NOMO-1 treated with DMSO at 0.1 percent for 48 hours (cell line): ENCODE measurements around the gene TRIM50.
"Not testable (repeated sequence)": the region's sequence is repeated elsewhere in the genome, so short reads cannot be mapped to it uniquely, and the experiment has no call there.

Source experiments
- DNase-seq: peaks from one replicate; lab custom pipeline; 2025; ENCODE audit not compliant: unreplicated experiment; lab: John Stamatoyannopoulos, UW

Gene TRIM50

DNA sequence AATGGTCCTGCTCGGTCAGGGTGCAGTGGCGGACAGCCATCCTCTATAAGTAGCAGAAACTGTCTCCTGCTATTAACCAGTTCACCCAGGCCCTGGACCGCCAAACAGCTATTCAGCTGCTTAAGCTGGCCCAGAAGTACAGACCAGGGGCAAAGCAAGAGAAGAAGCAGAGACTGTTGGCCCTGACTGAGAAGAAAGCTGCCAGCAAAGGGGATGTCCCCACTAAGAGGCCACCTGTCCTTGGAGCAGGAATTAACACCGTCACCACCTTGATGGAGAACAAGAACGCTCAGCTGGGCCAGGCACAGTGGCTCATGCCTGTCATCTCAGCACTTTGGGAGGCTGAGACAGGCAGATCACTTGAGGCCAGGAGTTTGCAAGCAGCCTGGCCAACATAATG is 13.6 kb downstream of the TRIM50 start:
- no peak for DNase-seq

DNA sequence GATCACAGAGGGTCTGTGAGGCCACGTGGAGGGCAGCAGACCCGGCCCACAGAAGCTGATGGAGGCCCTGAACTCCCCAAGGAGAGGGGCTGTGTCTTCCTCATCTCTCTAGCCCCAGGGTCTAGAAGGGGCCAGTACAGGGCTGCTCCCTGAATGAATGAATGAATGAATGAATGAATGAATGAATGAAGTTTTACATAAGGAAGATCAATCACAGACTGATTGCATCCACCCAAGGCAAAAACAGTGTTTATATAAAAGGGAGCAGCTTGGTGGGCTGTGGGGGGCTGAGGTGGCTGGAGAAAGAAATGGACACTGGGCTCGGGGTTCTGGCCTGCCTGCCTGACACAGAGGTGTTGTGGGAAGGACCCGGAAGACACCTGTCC is 14.4 kb downstream of the TRIM50 start:
- no peak for DNase-seq

DNA sequence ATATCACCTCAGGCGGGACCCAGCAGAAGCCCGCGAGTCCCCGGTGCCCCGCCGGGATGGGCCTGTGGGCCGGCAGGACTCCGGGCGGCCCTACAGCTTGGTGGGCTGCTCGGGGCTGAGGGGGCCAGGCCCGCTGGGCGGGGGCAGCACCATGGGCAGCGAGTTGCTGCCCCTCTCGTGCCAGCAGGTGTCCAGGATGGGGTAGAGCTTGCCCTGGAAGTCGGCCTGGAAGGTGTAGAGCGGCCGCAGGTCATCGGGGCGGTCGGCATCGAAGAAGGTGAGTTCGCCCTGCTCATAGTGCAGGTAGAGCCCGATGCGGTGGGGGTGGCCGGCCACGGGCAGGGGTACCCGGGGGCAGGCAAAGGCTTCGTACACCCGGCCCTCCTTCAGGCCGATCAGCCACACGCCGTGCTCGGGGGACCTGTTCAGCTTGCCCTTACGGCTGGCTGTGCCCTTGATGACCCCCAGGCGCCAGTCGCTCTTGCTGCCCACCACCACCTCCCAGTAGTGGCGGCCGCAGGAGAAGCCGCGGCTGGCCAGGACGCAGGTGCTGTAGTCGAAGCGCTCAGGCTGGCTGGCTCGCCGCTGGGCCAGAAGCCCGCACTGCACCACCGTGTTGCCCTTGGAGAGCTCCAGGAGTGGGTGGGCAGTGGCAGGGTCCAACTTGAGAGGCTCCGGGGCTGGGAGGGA is 14.9 kb downstream of the TRIM50 start:
- no peak for DNase-seq

DNA sequence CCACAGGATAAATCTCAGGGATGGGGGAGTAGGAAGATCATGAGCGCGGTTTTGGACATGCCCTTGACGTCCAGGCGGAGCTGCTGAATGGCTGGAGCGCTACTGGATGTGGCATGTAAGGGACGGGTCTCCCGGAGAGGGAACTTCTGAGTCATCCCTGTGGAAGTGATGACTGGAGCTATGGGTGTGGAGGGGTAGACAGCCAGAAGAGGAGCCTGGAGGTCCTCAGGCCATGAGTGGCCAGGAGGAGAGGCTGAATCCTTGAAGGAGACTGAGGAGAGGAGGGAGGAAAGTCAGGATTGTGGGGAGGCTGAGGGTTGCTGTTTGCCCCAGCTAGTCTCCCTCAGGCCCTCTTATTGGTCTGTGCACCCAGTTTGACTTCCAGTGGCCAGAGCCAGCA is 16.5 kb downstream of the TRIM50 start:
- DNase-seq = not testable (repeated sequence)

DNA sequence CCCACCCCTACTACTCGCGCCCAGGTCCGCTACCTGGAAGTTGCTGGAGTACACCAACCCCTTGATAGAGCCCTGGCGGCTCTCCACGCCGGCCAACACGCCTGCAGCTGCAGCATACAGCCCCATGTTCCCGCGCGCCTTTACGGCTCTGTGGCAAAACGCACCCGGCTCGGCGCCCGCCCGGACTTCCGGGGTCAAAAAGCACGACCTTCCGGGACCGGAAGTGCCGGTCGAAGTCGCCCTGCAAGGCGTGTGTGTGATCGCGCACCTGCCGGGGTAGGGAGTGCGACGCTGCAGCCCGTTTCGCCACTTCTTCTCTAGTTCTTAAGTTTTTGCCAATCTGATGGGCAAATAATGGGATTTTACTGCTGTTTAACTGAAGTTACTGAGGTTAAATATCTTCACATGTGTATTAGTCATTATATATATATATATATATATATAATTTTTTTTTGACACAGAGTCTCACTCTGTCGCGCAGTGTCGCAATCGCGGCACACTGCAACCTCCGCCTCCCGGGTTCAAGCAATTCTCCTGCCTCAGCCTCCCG is 19.1 kb downstream of the TRIM50 start, which contains the start of gene NSUN5:
Gene NSUN5, minus strand, starts transcription at position 162 of the 550 bp plus-strand sequence. Its CDS starts 36 bp downstream, at position 126.
- peak; percentile 100 for DNase-seq

DNA sequence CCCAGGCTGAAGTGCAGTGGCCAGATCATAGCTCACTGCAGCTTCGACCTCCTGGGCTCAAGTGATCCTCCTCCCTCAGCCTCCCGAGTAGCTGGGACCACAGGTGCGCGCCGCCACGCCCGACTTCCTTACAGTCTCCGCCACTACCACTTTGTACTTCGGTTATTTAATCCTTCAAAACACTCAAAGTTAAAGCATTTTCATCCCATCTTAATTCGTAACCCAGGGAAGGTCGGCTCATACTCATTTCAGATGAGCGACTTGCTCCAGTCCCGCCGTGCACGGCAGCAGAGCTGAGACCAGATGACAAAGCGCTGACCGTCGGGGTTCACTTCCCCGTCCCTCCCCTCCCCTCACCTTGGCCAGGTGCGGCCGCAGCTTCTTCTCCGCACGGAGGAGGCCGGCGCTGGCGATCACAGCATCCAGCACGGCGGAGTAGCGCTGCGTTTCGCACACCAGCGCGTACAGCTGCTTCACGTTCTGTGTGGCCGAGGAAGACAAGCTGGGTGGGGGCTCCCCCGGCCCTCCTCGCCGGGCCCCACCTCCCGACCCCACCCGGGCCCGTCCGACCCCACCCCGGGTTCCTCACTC is 19.7 kb downstream of the TRIM50 start:
- no peak for DNase-seq

DNA sequence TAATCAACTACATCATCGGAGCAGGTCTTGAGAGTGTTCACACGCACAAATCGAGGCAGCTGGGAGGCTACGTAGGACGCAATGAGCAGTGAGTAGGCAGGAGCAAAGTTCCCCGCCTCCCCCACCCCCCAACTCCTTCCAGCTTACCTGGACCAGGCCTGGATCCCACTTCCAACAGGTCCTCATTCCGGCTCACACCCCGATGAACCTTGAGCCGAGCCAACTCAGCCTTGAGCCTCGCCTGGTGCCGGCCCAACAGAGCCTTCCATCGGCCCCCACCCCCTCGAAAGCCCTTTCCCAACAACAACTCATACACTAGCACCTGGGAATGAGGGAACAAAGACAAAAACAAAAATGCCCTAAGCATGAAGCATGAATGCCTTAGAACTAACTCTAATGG is 20.4 kb downstream of the TRIM50 start:
- no peak for DNase-seq

DNA sequence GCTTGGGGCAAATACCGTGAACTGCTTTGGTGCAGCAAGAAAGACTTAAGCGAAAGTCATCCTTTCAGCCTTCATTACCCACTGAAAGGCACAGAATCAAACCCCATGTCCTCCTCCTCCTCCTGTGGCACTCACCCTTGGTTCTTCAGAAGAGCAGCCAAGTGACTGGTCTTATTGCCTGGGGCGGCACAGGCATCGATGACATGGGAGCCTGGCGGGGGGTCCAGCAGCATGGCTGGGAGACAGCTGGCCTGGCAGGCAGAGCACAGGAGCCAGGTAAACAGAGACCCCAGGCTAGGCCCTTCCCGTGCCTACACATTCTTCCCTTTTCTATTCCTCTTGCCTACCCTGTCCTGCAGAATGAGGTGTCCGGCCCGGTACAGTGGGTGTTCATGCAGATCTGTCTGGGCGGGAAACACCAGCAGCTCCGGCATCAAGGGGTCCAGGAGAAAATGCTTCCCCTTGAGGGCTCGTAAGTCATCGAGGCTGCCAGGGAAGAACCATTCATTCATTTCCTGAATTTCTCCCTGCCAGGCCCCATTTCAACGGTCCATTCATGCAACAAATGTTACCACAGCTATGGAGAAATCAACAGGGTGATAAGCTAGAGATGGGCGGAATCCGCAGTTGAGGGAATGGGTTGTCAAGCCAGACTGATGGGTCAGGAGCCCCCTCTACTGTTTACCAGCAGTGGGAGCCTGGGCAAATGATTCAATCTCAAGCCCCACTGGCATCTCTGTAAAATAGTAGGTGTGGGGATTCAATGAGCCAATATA is 23.1 kb downstream of the TRIM50 start:
- DNase-seq = peak; percentile 99

DNA sequence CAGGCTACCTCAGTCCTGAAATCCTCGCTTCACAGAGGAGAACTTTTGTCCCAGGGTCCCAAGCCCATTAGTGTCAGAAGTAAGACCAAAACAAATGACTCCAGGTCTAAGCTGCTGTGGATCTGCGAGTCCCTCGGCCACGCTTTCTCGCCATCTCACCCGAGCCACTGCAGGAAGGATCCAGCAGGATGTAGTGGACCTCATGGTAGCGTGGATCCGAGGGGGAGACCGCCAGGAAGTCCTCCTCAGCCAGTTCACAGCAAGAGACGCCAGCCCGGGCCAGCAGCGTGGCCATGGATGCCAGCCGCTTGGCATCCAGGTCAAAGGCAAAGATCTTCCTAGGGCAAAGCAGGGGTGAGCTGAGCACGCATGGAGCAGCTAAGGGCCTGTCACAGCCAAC is 23.8 kb downstream of the TRIM50 start:
- DNase-seq = no peak

DNA sequence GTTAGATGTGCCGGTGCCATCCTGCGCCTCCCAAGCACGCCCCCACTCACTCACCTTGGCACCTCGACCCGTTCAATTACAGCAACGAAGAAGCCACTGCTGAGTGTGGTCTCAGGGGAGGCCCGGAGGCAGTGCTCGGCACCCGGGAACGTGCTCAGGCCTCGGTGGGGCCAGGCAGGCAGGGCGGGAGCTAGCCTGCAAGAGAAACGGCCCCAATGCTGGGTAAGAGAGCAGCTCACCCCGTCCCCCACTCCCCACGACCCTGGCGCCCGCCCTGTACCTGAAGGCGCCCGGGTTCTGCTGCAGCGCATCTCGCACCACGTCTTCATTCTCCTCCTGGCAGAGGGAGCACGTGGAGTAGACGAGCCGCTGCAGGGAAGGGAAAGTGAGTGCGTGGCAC is 24.3 kb downstream of the TRIM50 start:
- DNase-seq = no peak

DNA sequence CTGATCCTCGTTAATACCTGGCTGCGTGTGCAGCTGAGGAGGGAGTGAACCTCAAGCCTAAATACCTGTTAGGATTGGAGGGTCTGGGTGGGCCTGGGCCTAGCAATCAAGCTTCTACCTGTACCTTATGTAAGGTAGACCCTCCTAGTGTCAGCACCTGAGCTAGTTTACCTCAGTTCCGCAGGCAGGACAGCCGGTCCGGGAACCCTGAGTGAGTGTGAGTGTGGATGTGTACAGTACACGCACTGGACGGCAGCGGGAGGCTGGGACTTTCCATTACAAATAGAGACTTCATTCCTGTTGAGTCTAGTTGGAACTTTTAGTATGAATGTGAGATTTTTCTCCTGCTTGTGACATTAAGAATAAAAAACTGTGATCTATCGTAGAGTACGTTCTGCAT is 25.0 kb downstream of the TRIM50 start:
- not testable (repeated sequence) for DNase-seq

DNA sequence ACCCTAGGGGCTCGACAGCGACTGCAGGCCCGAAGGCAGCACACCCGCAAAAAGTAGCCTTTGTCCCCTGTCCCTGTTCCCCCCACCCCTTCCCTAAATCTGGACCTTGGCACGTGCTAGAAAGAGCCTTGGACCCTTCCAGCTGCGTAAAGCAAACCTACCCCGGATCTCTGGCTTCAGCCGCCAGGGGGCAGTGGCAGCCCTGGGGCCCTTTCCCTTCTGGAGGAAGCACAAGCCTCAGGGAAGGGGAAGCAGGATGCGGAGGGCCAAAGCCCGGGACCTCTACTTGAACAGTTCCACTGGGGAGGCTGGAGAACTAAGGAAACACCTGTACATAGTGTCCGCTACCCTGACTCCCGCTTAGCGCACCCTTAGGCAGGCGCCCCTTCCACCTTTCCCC is 26.8 kb downstream of the TRIM50 start:
- DNase-seq = not testable (repeated sequence)

DNA sequence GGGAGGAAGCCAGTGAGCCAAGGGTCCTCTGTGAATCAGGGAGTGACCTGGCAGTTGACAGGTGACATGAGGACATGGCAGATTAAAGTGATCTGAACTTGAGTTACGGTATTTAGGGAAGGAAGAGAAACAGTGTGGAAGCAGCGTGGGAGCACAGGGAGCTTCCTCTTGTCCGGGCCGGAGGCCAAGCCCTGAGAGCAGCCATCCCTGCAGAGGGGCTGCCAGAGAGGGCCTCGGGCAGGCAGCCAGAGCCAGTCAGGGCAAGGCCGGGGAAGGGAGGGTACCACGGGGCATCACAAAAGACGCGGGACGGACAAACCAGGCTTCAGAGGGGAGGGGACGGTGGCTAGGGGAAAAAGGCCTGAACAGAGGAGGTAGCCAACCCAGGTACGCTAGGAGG is 28.1 kb downstream of the TRIM50 start:
- DNase-seq = not testable (repeated sequence)

DNA sequence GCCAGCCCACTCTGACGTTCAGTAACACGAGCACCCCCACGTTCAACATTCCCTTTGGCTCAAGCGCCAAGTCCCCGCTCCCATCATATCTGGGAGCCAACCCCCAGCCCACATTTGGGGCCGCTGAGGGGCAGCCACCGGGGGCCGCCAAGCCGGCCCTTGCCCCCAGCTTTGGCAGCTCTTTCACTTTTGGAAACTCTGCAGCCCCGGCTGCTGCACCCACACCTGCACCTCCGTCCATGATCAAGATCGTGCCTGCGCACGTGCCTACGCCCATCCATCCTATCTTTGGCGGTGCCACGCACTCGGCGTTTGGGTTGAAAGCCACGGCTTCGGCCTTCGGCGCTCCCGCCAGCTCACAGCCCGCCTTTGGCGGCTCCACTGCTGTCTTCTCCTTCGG is 30.2 kb downstream of the TRIM50 start:
- DNase-seq = not testable (repeated sequence)

DNA sequence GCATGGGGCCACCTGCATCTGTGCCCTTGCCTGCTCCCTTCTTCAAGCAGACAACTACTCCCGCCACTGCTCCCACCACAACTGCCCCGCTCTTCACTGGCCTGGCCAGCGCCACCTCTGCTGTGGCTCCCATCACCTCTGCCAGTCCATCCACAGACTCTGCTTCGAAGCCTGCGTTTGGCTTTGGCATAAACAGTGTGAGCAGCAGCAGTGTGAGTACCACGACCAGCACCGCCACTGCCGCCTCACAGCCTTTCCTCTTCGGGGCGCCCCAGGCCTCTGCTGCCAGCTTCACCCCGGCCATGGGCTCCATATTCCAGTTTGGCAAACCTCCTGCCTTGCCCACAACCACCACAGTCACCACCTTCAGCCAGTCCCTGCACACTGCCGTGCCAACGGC is 30.6 kb downstream of the TRIM50 start:
- not testable (repeated sequence) for DNase-seq

DNA sequence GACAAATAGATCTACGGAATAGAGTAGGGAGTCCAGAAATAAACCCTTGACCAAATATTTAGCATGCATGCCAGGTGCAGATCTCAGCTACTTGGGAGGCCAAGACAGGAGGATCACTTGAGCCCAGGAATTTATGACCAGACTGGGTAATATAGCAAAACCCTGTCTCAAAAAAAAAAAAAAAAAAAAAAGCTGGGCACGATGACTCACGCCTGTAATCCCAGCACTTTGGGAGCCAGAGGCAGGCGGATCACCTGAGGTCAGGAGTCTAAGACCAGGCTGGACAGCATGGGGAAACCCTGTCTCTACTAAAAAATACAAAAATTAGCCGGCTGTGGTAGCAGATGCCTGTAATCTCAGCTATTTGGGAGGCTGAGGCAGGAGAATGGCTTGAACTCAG is 50.7 kb downstream of the TRIM50 start:
- not testable (repeated sequence) for DNase-seq

DNA sequence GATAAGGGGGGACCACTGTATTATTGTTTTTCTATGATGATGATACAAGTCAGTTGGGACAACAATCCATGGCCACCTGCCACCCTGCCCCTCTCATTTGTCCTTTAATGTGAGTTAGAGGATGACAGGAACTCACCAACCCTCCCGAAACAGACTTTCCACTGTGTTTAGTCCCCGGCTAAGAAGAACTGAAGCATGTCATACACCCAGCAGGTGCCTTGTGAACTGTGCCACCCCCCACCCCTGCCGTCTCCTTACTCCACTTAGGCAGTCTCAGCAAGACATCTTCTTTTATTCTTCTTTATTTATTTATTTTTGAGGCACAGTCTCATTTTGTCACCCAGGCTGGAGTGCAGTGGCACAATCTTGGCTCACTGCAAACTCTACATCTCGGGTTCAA is 60.1 kb downstream of the TRIM50 start:
- not testable (repeated sequence) for DNase-seq

DNA sequence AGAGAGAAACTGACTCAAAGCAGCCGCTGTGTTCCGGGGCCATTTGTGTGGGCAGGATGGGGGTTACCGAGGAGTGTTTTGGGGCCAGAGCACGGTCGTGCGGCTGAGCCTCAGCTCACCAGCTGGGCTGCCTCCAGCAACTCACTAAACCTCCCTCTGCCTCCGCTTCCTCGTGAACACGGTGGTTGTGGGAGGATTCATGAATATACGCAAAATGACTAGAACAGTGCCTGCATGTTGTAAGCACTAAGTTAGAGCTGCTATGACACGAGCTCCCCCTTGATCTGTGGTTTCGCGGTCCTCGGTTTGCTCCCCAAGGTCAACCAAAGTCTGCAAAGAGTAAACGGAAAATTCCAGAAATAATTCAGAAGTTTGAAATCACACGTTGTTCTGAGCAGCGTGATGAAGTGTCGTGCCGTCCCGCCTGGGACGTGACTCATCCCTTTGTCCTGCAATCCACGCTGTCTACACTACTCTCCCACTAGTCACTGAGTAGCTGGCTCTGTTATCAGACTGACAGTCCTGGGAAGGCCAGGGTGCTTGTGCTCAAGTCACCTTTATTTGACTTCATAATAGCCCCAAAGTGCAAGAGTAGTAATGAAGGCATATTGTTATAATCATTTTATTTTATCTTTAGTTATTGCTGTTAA is 61.0 kb downstream of the TRIM50 start:
- DNase-seq = not testable (repeated sequence)
